ENCODE results near the gene DDX3X. TPM values are rescaled to one million over a fixed set of nuclear protein-coding genes. Genes with fewer than 3 reads are reported as not detected.
"Not testable (repeated sequence)": the region's sequence is repeated elsewhere in the genome, so short reads cannot be mapped to it uniquely, and the experiment has no call there.

DDX3X gene
- total RNA-seq = 100 to 1,000 TPM; 143 to 247 (median 162) TPM
- 10 to 100 TPM; 36.8 to 44.0 TPM for polyA plus RNA-seq
- long read RNA-seq, donor 1, full-length matches to known transcripts = 43 of 66 reads
- long read RNA-seq, donor 1, partial matches to known transcripts = 20 of 66 reads
- long read RNA-seq, donor 1, other reads (novel, unspliced or antisense) = 3 of 66 reads
- long read RNA-seq, donor 2, full-length matches to known transcripts = 76 of 90 reads
- long read RNA-seq, donor 2, partial matches to known transcripts = 9 of 90 reads
- long read RNA-seq, donor 2, other reads (novel, unspliced or antisense) = 5 of 90 reads
- long read RNA-seq, donor 3, full-length matches to known transcripts = 40 of 94 reads
- long read RNA-seq, donor 3, partial matches to known transcripts = 46 of 94 reads
- long read RNA-seq, donor 3, other reads (novel, unspliced or antisense) = 8 of 94 reads

GRCh38 chrX:41333744-41334362 lies at the start of gene DDX3X:
Gene DDX3X (plus strand): TSS chrX:41334162. CDS start chrX:41334253, 91 bp downstream.
- peak; percentile 82 for DNase-seq
- H3K4me3 ChIP-seq = peak within 1 kb of the TSS; percentile 77 to 100 (median 94)
- H3K27me3 ChIP-seq = no peaks in the 10 kb centered on the region
- H3K27ac ChIP-seq = peak within 1 kb of the TSS; percentile 98 to 100 (median 100)
- peak in 5 of 9 donors; percentile 8 to 27 (median 20) for TF ChIP-seq CTCF (IDR thresholded peaks at IDR 0.05)
- intact Hi-C loops (cut with DNase I) = loop anchor here in 5 of 10 donors (2.0 to 10.0 kb wide), 6 partner anchors 59 to 249 kb away; partner anchors contain the start of genes NYX (in 2 of the 5) and USP9X (in 2 of the 5)
- H3K4me1 ChIP-seq = peaks cover 0 to 62% (median 27%) of the 10 kb centered on the region in 9 donors
- peaks cover 0 to 17% (median 0%) of the 10 kb centered on the region in 9 donors for H3K36me3 ChIP-seq
- no peaks in the 10 kb centered on the region for H3K9me3 ChIP-seq
- WGBS, 2 donors = 0% methylated on average over 43 to 47 of the region's 47 CpGs
- ATAC-seq = peak; percentile 83 to 92 (median 89)

GRCh38 chrX:41285928-41286327 lies 48.0 kb upstream of the DDX3X start:
- not testable (repeated sequence) for H3K27ac ChIP-seq, H3K4me1 ChIP-seq
- 89 to 95% methylated on average over 16 to 20 of the region's 21 CpGs for WGBS, 2 donors

GRCh38 chrX:41288641-41289040 lies 45.3 kb upstream of the DDX3X start:
- Histone ChIP-seq H3K4me1 (no peaks in the 10 kb centered on the region), H3K9me3 (peaks cover 0 to 10% (median 0%) of the 10 kb centered on the region in 11 donors), H3K27ac (no peak overlapping the region), H3K27me3 (peaks cover 0 to 9% (median 0%) of the 10 kb centered on the region in 7 donors), H3K36me3 (no peaks in the 10 kb centered on the region), H3K4me3 (no peak overlapping the region)
- 66% methylated on average over 6 of the region's 6 CpGs for WGBS, 2 donors
- intact Hi-C loops (cut with DNase I) = no loop called here
- DNase-seq (no peak), ATAC-seq (no peak)
- TF ChIP-seq CTCF (IDR thresholded peaks at IDR 0.05) = no peak

More at GRCh38 chrX:41285928-41286327, 48.0 kb upstream of the DDX3X start:
- DNase-seq; H3K36me3 ChIP-seq; intact Hi-C loops (cut with DNase I); H3K9me3 ChIP-seq; H3K27me3 ChIP-seq; ATAC-seq; H3K4me3 ChIP-seq: not testable (repeated sequence)

- intact Hi-C loops (cut with DNase I) = no loop called here
- Histone ChIP-seq H3K36me3 (no peaks in the 10 kb centered on the region), H3K9me3 (peaks cover 0 to 10% (median 0%) of the 10 kb centered on the region in 11 donors), H3K27ac (no peak overlapping the region), H3K4me1 (no peaks in the 10 kb centered on the region), H3K4me3 (no peak overlapping the region), H3K27me3 (peaks cover 0 to 9% (median 0%) of the 10 kb centered on the region in 7 donors)
- peak in 1 of 2 donors; percentile 3 for DNase-seq
- 49 to 53% methylated on average over 3 of the region's 3 CpGs for WGBS, 2 donors
- no peak for TF ChIP-seq CTCF (IDR thresholded peaks at IDR 0.05)
- ATAC-seq = no peak
These were observed 44.9 kb upstream of the DDX3X start for GRCh38 chrX:41289095-41289494.
